HCT116 (cell line): ENCODE results near the gene CLEC4M. TPM values are rescaled to one million over a fixed set of nuclear protein-coding genes. Genes with fewer than 3 reads are reported as not detected.

Experiments used
- ATAC-seq: fragments of 200-7000 bp; cut with Tn5 transposase; 2 replicates; pipeline ENCODE4 v1.9.1; 2020; ENCODE audit warnings: mild to moderate bottlenecking, moderate library complexity
- BruUV-seq: library from RNA; stranded (reverse); fragments of 400-500 nt; replicated peaks from 2 replicates; lab custom pipeline; 2021; lab: Mats Ljungman, UMichigan
- CTCF ChIA-PET: fragments of 300-600 bp; sonication (Branson Sonifier 250); formaldehyde crosslinking; loops from one replicate; lab custom pipeline; 2021; ENCODE audit warnings: antibody characterized with exemption; lab: Charles Lee
- POLR2A ChIA-PET: fragments of 300-600, 350-600 bp; sonication (Branson Sonifier 250); formaldehyde crosslinking; loops from one replicate; lab custom pipeline; 2021; ENCODE audit warnings: antibody characterized with exemption; lab: Charles Lee
- RAD21 ChIA-PET, 2 experiments: fragments of 300-600 bp; sonication (Branson Sonifier 250); formaldehyde crosslinking; loops; one replicate each; lab custom pipeline; 2023; ENCODE audit warnings: low total read pairs in 2 of 2; ENCODE audit not compliant: uncharacterized antibody in 2 of 2, unreplicated experiment in 2 of 2, low non-redundant PET in 1 of 2; lab: Charles Lee
- DNase-seq: peaks from one replicate; pipeline ENCODE4 v3.0.0-alpha.2; 2010; ENCODE audit warnings: low read depth, low spot score
- H2AFZ ChIP-seq: fragments of 200-600 bp; shearing (Covaris generic), sonication (generic); 2 replicates; pipeline ENCODE4 v1.6.1; 2017; ENCODE audit warnings: low read depth, mixed run types, mixed read lengths, antibody characterized with exemption, low read length; ENCODE audit not compliant: poor library complexity, severe bottlenecking
- H3K27ac ChIP-seq: 2 replicates; pipeline ENCODE4 v1.5.1; 2012; ENCODE audit warnings: low read depth, low read length
- H3K27me3 ChIP-seq: fragments of 200-600 bp; sonication (generic); 2 replicates; pipeline ENCODE4 v1.6.1; 2016; ENCODE audit warnings: mixed run types, low read length, mixed read lengths; ENCODE audit not compliant: insufficient read depth
- H3K36me3 ChIP-seq, 2 experiments: fragments of 200-500 bp in 1 of 2; fragments of 200-600 bp in 1 of 2; sonication (Bioruptor generic) in 1 of 2; sonication (generic) in 1 of 2; 2 replicates each; pipeline versions ENCODE4 v1.5.1 to v1.6.1; 2014 to 2016; ENCODE audit warnings: low read length in 2 of 2, inconsistent platforms in 1 of 2, mixed read lengths in 1 of 2, mixed run types in 1 of 2; ENCODE audit not compliant: insufficient read depth in 2 of 2, control insufficient read depth in 1 of 2
- H3K4me1 ChIP-seq, 2 experiments: fragments of 200-600 bp in 1 of 2; sonication (generic) in 1 of 2; 2 replicates each; pipeline versions ENCODE4 v1.5.1 to v1.6.1; 2012 to 2017; ENCODE audit warnings: low read length in 2 of 2, inconsistent platforms in 1 of 2, mild to moderate bottlenecking in 1 of 2, mixed read lengths in 1 of 2, mixed run types in 1 of 2, moderate library complexity in 1 of 2; ENCODE audit not compliant: insufficient read depth in 2 of 2, control insufficient read depth in 1 of 2
- H3K4me2 ChIP-seq: fragments of 200-600 bp; sonication (generic); 2 replicates; pipeline ENCODE4 v1.6.1; 2017; ENCODE audit warnings: mixed run types, low read length, mixed read lengths
- H3K4me3 ChIP-seq, 2 experiments: fragments of 200-600 bp in 1 of 2; sonication (generic) in 1 of 2; replicated peaks in 1 of 2; 2 replicates each; pipeline ENCODE4 v1.5.1; 2011 to 2016; ENCODE audit warnings: low read length in 2 of 2, control low read depth in 1 of 2, low read depth in 1 of 2, mild to moderate bottlenecking in 1 of 2, mixed read lengths in 1 of 2, mixed run types in 1 of 2
- H3K79me2 ChIP-seq: fragments of 200-600 bp; sonication (generic); 2 replicates; pipeline ENCODE4 v1.6.1; 2017; ENCODE audit warnings: mild to moderate bottlenecking, mixed run types, low read length, moderate library complexity, mixed read lengths; ENCODE audit not compliant: insufficient read depth
- H3K9ac ChIP-seq: fragments of 200-600 bp; sonication (generic); 2 replicates; pipeline ENCODE4 v1.6.1; 2016; ENCODE audit warnings: low read length, mixed read lengths
- H3K9me2 ChIP-seq: fragments of 200-600 bp; sonication (generic), shearing (Covaris generic); 2 replicates; pipeline ENCODE4 v1.6.1; 2017; ENCODE audit warnings: mixed run types, mild to moderate bottlenecking, moderate library complexity; ENCODE audit not compliant: insufficient read depth
- H3K9me3 ChIP-seq, 2 experiments: fragments of 200-500 bp in 1 of 2; fragments of 200-600 bp in 1 of 2; sonication (Bioruptor generic) in 1 of 2; sonication (generic) in 1 of 2; 2 replicates each; pipeline ENCODE4 v1.6.1; 2014 to 2017; ENCODE audit warnings: low read length in 2 of 2, mixed read lengths in 2 of 2, inconsistent platforms in 1 of 2, low read depth in 1 of 2, mild to moderate bottlenecking in 1 of 2, mixed run types in 1 of 2, moderate library complexity in 1 of 2; ENCODE audit not compliant: control insufficient read depth in 1 of 2, insufficient read depth in 1 of 2
- H4K20me1 ChIP-seq: fragments of 200-600 bp; sonication (generic), shearing (Covaris generic); 2 replicates; pipeline ENCODE4 v1.6.1; 2017; ENCODE audit warnings: mixed run types, mild to moderate bottlenecking, moderate library complexity; ENCODE audit not compliant: insufficient read depth
- CTCF ChIP-seq, 3 experiments: fragments of 200-600 bp in 1 of 3; sonication (generic) in 1 of 3; IDR thresholded peaks in 2 of 3; conservative IDR thresholded peaks in 1 of 3; 2 replicates each; pipeline ENCODE4 v1.5.1; 2012 to 2017; ENCODE audit warnings: low read depth in 2 of 3, low read length in 2 of 3, antibody characterized with exemption in 1 of 3, borderline replicate concordance in 1 of 3, control low read depth in 1 of 3, mild to moderate bottlenecking in 1 of 3, mixed read lengths in 1 of 3, mixed run types in 1 of 3, moderate library complexity in 1 of 3; ENCODE audit not compliant: insufficient read depth in 1 of 3
- EZH2phosphoT487 ChIP-seq: fragments of 200-600 bp; IDR thresholded peaks from 2 replicates; pipeline ENCODE4 v1.6.1; 2018; ENCODE audit warnings: antibody characterized with exemption, borderline replicate concordance
- REST ChIP-seq: IDR thresholded peaks from 2 replicates; pipeline ENCODE4 v1.6.1; 2012; ENCODE audit warnings: low read depth
- YY1 ChIP-seq: IDR thresholded peaks from 2 replicates; pipeline ENCODE4 v1.6.1; 2011; ENCODE audit warnings: low read length, low read depth, moderate library complexity, mild to moderate bottlenecking; ENCODE audit not compliant: insufficient replicate concordance; ENCODE audit errors: extremely low read depth
- ZNF274 ChIP-seq: fragments of 200-500 bp; sonication (Bioruptor generic); IDR thresholded peaks from 2 replicates; pipeline ENCODE4 v1.6.1; 2014; ENCODE audit warnings: mild to moderate bottlenecking, low read depth, low read length, inconsistent platforms
- intact Hi-C: fragments of 100-400 bp; cut with micrococcal nuclease; formaldehyde crosslinking; loops from 2 replicates; pipeline ENCODE4 v1.10.0; 2022
- total RNA-seq: library from RNA; stranded (reverse); gene quantifications from one replicate; pipeline ENCODE4 v1.2.1, GENCODE V29; 2021; ENCODE audit not compliant: unreplicated experiment

CLEC4M gene
- total RNA-seq, 1 experiment from 2014 or later = not detected

- TF ChIP-seq CTCF (IDR thresholded peaks at IDR 0.05 in 2 of 3, conservative IDR thresholded peaks at IDR 0.05 in 1 of 3; ENCODE audit: borderline replicate concordance in 1 of 3, insufficient read depth in 1 of 3, low read depth in 2 of 3, low read length in 2 of 3) (no peak), EZH2phosphoT487 (no peak), REST (no peak), YY1 (no peak), ZNF274 (no peak)
- Histone ChIP-seq H3K9ac (no peak overlapping the region), H3K79me2 (no peaks in the 10 kb centered on the region), H3K9me2 (no peaks in the 10 kb centered on the region), H3K9me3 (no peaks in the 10 kb centered on the region), H3K4me2 (no peak overlapping the region), H3K27ac (no peak overlapping the region), H3K4me3 (no peak overlapping the region), H2AFZ (no peak overlapping the region), H4K20me1 (no peaks in the 10 kb centered on the region), H3K4me1 (no peaks in the 10 kb centered on the region), H3K36me3 (no peaks in the 10 kb centered on the region), H3K27me3 (peaks cover 25% of the 10 kb centered on the region)
- ChIA-PET POLR2A (no interaction called here), CTCF (no interaction called here), RAD21 (no interaction called here)
- BruUV-seq = no TSS peak
- ATAC-seq (no peak), DNase-seq (no peak)
- intact Hi-C loops = no loop called here
These were observed 29.7 kb upstream of the CLEC4M start for GRCh38 chr19:7733376-7733775.
